AG04450 (cell line): ENCODE measurements around the gene DIP2A. TPM values are rescaled to one million over a fixed set of nuclear protein-coding genes. Genes with fewer than 3 reads are reported as not detected.
A peak's percentile ranks its signal among the peaks of the same experiment; 100 is the strongest.

Experiments
- CTCF ChIA-PET: fragments of 300-600, 350-600 bp; formaldehyde crosslinking; extraction: SDS; loops from one replicate; lab custom pipeline; 2022; ENCODE audit warnings: antibody characterized with exemption, inconsistent platforms; lab: Charles Lee
- POLR2A ChIA-PET: fragments of 350-600 bp; formaldehyde crosslinking; extraction: SDS; loops from one replicate; lab custom pipeline; 2021; ENCODE audit warnings: antibody characterized with exemption, inconsistent platforms; lab: Yijun Ruan, JAX
- DNase-seq: peaks from one replicate; pipeline ENCODE4 v3.0.0-alpha.2; 2011; ENCODE audit warnings: low read depth, low spot score
- H3K27ac ChIP-seq: one replicate; pipeline ENCODE4 v1.5.1; 2012; ENCODE audit warnings: low read depth, low read length, control low read depth
- H3K27me3 ChIP-seq: one replicate; pipeline ENCODE4 v1.6.0; 2012; ENCODE audit warnings: low read length; ENCODE audit not compliant: control insufficient read depth, insufficient read depth
- H3K4me3 ChIP-seq: 2 replicates; pipeline ENCODE4 v1.5.1; 2011; ENCODE audit warnings: mild to moderate bottlenecking, low read depth, low read length, control low read depth
- H3K9me3 ChIP-seq: 2 replicates; pipeline ENCODE4 v1.5.1; 2012; ENCODE audit warnings: low read length; ENCODE audit not compliant: control insufficient read depth, insufficient read depth
- CTCF ChIP-seq: IDR thresholded peaks from 2 replicates; pipeline ENCODE4 v1.5.1; 2011; ENCODE audit warnings: low read depth, low read length, control low read depth, inconsistent platforms
- polyA plus RNA-seq: library from polyadenylated mRNA; depleted of rRNA; stranded (reverse); fragments of >200 nt; gene quantifications from 2 replicates; pipeline ENCODE4 v1.2.3, GENCODE V29; 2011

DIP2A gene
- polyA plus RNA-seq, 1 experiment, result 21.0 TPM

GRCh38 chr21:46483300-46484295 is 24.9 kb downstream of the DIP2A start:
- Histone ChIP-seq H3K27me3 (no peaks in the 10 kb centered on the region), H3K27ac (no peak overlapping the region), H3K4me3 (no peak overlapping the region), H3K9me3 (no peaks in the 10 kb centered on the region)
- DNase-seq, result no peak
- ChIA-PET POLR2A (no interaction called here), CTCF (no interaction called here)
- TF ChIP-seq CTCF, result no peak

- no peaks in the 10 kb centered on the region for H3K9me3 ChIP-seq
- TF ChIP-seq CTCF, result no peak
- no peak overlapping the region for H3K27ac ChIP-seq
- DNase-seq, result peak; percentile 13
- ChIA-PET CTCF (no interaction called here), POLR2A (interaction anchor here (0.8 kb wide), 1 partner anchor 25 kb away, joined by 4 read pairs; no protein-coding TSS in a partner anchor)
- H3K4me3 ChIP-seq, result no peak overlapping the region
- no peaks in the 10 kb centered on the region for H3K27me3 ChIP-seq
These were observed 27.9 kb downstream of the DIP2A start for GRCh38 chr21:46486481-46487126.

- DNase-seq, result no peak
- ChIA-PET POLR2A (no interaction called here), CTCF (no interaction called here)
- Histone ChIP-seq H3K9me3 (peaks cover 4% of the 10 kb centered on the region; the same call in 1 of the 2 replicates), H3K27me3 (no peaks in the 10 kb centered on the region), H3K4me3 (no peak overlapping the region), H3K27ac (no peak overlapping the region)
- TF ChIP-seq CTCF, result no peak
These were observed 30.5 kb downstream of the DIP2A start for GRCh38 chr21:46489162-46489663.

- TF ChIP-seq CTCF, result no peak
- Histone ChIP-seq H3K27ac (no peak overlapping the region), H3K27me3 (no peaks in the 10 kb centered on the region), H3K4me3 (no peak overlapping the region), H3K9me3 (peaks cover 4% of the 10 kb centered on the region; the same call in 1 of the 2 replicates)
- ChIA-PET CTCF (interaction anchor here (1.1 kb wide), 1 partner anchor 18 kb away, joined by 3 read pairs; no protein-coding TSS in a partner anchor), POLR2A (no interaction called here)
- no peak for DNase-seq
These were observed 31.1 kb downstream of the DIP2A start for GRCh38 chr21:46489800-46490199.
